Measurements from ENCODE around the gene SKOR1.

SKOR1 gene

GRCh38 chr15:67854358-67854757 lies 29.0 kb downstream of the SKOR1 start:
- DNase-seq = no peak

GRCh38 chr15:67855842-67856241 lies 30.5 kb downstream of the SKOR1 start:
- DNase-seq = no peak

GRCh38 chr15:67857220-67857619 lies 31.9 kb downstream of the SKOR1 start:
- DNase-seq = no peak

- DNase-seq = no peak
These were observed 34.1 kb downstream of the SKOR1 start for GRCh38 chr15:67859331-67859946.

- no peak for DNase-seq
These were observed 36.7 kb downstream of the SKOR1 start for GRCh38 chr15:67861983-67862382.

- no peak for DNase-seq
These were observed 37.6 kb downstream of the SKOR1 start for GRCh38 chr15:67862750-67863441.

- DNase-seq = peak; percentile 83
These were observed 38.2 kb downstream of the SKOR1 start for GRCh38 chr15:67863442-67863987.

GRCh38 chr15:67865331-67865730 lies 40.0 kb downstream of the SKOR1 start:
- DNase-seq = no peak

GRCh38 chr15:67865766-67866165 lies 40.5 kb downstream of the SKOR1 start:
- DNase-seq = no peak

- no peak for DNase-seq
These were observed 44.4 kb downstream of the SKOR1 start for GRCh38 chr15:67869701-67870100.

GRCh38 chr15:67870868-67871408 lies 45.6 kb downstream of the SKOR1 start:
- DNase-seq = no peak

- DNase-seq = no peak
These were observed 48.5 kb downstream of the SKOR1 start for GRCh38 chr15:67873777-67874176.

- DNase-seq = no peak
These were observed 53.5 kb downstream of the SKOR1 start for GRCh38 chr15:67878712-67879206.

GRCh38 chr15:67879440-67880129 lies 54.3 kb downstream of the SKOR1 start:
- no peak for DNase-seq

GRCh38 chr15:67880651-67881182 lies 55.4 kb downstream of the SKOR1 start:
- no peak for DNase-seq

- no peak for DNase-seq
These were observed 57.4 kb downstream of the SKOR1 start for GRCh38 chr15:67882487-67883233.

- no peak for DNase-seq
These were observed 58.0 kb downstream of the SKOR1 start for GRCh38 chr15:67883234-67883773.

- no peak for DNase-seq
These were observed 58.7 kb downstream of the SKOR1 start for GRCh38 chr15:67884009-67884408.
